GM20000 (cell line): ENCODE data around the gene APLN.

Experiments
- DNase-seq: peaks from one replicate; pipeline ENCODE4 v3.0.0; 2012; ENCODE audit warnings: low spot score
- TF ChIP-seq, protein P1 (sequence below): IDR thresholded peaks from 2 replicates; pipeline ENCODE4 v1.5.1; 2012; ENCODE audit warnings: mild to moderate bottlenecking, control low read depth; ENCODE audit errors: extremely low read depth, missing control alignments

Gene APLN

DNA sequence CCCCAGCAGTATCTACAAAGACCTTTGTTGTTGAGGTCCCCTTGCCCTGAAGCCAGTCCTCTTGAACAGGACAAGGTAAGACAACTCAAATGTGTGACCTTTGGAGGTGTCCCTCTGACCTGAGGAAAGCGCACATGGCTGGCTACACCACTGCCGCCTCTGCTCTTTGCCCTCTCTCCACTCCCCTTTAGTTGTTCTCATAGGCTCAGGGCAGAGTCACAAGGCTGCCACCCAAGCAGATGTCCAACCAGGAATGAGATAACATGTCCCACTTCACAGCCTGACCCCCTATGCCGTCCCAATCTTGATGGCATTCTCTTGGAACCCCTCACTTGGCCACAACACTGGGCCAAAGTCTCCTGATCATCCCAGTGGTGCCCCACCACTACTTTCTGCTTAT, 46.3 kb downstream of the APLN start:
- TF ChIP-seq, protein P1, sequence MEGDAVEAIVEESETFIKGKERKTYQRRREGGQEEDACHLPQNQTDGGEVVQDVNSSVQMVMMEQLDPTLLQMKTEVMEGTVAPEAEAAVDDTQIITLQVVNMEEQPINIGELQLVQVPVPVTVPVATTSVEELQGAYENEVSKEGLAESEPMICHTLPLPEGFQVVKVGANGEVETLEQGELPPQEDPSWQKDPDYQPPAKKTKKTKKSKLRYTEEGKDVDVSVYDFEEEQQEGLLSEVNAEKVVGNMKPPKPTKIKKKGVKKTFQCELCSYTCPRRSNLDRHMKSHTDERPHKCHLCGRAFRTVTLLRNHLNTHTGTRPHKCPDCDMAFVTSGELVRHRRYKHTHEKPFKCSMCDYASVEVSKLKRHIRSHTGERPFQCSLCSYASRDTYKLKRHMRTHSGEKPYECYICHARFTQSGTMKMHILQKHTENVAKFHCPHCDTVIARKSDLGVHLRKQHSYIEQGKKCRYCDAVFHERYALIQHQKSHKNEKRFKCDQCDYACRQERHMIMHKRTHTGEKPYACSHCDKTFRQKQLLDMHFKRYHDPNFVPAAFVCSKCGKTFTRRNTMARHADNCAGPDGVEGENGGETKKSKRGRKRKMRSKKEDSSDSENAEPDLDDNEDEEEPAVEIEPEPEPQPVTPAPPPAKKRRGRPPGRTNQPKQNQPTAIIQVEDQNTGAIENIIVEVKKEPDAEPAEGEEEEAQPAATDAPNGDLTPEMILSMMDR: no peak
- no peak for DNase-seq

DNA sequence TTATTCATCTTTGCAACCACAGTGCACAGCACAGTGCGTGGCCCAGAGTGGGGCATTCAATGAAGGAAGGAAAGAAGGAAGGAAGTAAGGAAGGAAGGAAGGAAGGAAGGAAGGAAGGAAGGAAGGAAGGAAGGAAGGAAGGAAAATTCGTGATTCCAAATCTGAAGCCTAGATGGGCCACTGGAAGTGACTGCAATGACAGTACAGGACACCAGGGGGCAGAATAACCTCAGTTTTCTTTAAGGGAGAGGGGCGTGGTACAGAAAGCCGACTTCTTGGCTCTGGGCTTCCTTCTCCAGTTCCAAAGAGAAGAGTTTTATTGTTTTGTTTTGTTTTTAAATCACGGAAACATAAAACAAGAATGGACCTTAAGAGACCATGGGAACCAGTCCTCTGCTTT, 47.8 kb downstream of the APLN start:
- TF ChIP-seq, protein P1: peak; percentile 31
- peak; percentile 37 for DNase-seq

DNA sequence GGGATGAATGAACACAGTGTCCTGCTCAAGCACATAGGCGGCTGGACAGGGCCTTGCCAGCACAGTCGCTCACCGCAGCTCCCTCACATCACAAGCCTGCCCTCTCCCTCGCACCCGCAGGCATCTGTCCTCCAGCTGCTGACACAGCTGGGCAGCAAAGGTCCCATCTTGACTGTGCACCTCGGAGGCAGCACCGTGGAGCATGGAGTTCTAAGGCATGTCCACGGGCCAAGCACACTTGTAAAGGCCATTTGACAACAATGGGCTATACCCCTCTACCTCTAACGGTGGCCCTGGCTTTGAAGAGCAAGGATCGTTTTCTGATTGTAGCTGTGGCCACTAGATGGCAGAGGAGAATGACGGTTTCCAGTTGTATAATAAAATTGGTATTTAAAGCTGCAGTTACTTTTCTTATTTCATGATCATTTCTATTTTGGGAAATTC, 53.8 kb downstream of the APLN start:
- DNase-seq: peak; percentile 16
- TF ChIP-seq, protein P1: peak; percentile 37

DNA sequence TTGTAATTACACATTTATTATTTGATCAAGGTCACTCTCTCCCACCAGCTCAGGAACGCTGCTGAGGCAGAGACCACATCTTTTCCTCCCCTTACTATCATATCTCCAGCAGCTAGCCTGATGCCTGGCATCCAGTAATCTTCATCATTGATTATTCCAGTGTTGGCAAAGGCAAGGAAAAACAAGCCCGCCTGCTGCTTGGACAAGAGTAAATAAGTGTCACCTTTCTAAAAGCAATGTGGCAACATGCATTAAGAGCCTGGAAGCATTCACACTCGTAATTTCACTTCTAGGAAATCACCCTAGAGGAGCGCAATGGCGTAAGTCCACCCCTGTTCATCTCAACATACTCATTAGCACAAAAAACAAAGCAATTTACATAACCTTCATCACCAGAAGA, 54.8 kb downstream of the APLN start:
- TF ChIP-seq, protein P1: no peak
- no peak for DNase-seq

DNA sequence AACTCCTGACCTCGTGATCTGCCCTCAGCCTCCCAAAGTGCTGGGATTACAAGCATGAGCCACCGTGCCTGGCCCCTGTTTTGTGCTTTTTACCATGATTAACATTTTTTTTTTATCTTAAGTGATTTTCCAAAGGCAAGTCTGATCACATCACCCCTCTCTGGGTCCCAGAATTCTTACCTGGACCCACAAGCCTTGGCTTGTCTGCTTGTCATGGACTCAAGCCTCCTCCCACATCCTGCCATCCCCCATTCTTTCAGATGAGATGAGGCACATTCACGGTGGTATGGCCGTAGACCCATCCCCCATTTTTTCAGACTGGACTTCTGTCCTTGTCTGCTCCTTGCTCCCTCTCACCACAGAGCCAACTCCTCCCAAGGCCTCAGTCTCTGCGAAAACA, 55.3 kb downstream of the APLN start:
- no peak for DNase-seq

DNA sequence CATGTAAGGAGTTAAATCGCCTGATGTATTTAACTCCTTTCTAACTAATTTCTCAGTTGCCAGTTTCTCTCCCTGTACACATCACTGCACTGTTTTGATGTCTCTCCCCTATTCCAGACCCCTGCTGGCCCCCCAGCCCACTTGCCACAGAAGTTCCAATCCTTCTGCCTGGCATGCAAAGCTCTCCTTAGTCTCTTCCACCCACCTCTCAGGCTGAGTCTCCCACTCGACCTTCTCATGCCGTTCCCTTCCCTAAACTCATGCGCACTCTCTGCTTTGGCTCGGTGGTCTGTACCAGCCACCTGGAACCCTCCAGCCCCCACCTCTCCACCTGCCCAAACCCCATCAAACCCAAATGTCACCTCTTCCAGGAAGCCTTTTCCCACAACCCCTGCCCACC, 56.9 kb downstream of the APLN start:
- TF ChIP-seq, protein P1: no peak
- DNase-seq: no peak

More for the DNA sequence above, 55.3 kb downstream of the APLN start:
- TF ChIP-seq, protein P1: no peak

DNA sequence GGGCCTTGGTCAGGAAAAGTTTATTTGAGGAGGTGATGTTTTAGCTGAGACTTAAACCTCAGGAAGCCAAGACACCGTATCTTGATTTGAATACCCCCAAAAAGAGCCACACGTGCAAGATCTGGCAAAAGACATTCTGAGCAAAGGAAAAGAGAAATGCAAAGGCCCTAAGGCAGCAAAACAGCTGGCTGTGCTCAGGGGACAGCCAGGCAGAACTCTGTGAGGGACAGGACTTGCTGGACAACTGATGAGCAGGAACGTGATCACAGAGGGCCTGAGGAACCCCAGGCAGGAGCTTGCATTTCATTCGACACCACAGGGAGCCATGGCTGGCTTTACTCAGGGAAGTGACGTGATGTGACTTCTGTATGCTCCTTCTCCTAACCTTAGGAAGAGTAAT, 58.7 kb downstream of the APLN start:
- no peak for DNase-seq
- TF ChIP-seq, protein P1: no peak
